HG03432 (cell line): Measurements from ENCODE around the gene WDR38.

ENCODE experiments used
- ATAC-seq: cut with Tn5 transposase; IDR thresholded peaks from one replicate; pipeline ENCODE4 v1.9.1; 2021; ENCODE audit warnings: mild to moderate bottlenecking, moderate library complexity; ENCODE audit not compliant: unreplicated experiment

WDR38 gene

GRCh38 chr9:124857533-124858162 lies 4.4 kb downstream of the WDR38 start:
- no peak for ATAC-seq

- ATAC-seq = no peak
Measured at GRCh38 chr9:124858330-124859046, 5.2 kb downstream of the WDR38 start.

- no peak for ATAC-seq
Measured at GRCh38 chr9:124859803-124860581, 6.7 kb downstream of the WDR38 start.

GRCh38 chr9:124860582-124861341 lies 7.5 kb downstream of the WDR38 start:
- no peak for ATAC-seq

- ATAC-seq = peak; percentile 91
Measured at GRCh38 chr9:124861342-124862229, 8.3 kb downstream of the WDR38 start, which contains the start of the genes ARPC5L and RPL35. Gene ARPC5L, plus strand, starts transcription at chr9:124862130. Its CDS starts 7,161 bp downstream, at chr9:124869291. Gene RPL35, minus strand, starts transcription at chr9:124861957. Its CDS starts 45 bp downstream, at chr9:124861912.

GRCh38 chr9:124863371-124863871 lies 10.2 kb downstream of the WDR38 start:
- ATAC-seq = no peak

GRCh38 chr9:124868511-124869465 lies 15.5 kb downstream of the WDR38 start:
- peak; percentile 68 for ATAC-seq

GRCh38 chr9:124869466-124869985 lies 16.3 kb downstream of the WDR38 start:
- ATAC-seq = peak; percentile 14

- peak; percentile 33 for ATAC-seq
Measured at GRCh38 chr9:124869986-124870560, 16.8 kb downstream of the WDR38 start.

- no peak for ATAC-seq
Measured at GRCh38 chr9:124870723-124871122, 17.5 kb downstream of the WDR38 start.

- no peak for ATAC-seq
Measured at GRCh38 chr9:124871156-124871561, 17.9 kb downstream of the WDR38 start.

GRCh38 chr9:124873664-124874063 lies 20.4 kb downstream of the WDR38 start:
- no peak for ATAC-seq

- no peak for ATAC-seq
Measured at GRCh38 chr9:124875501-124875900, 22.2 kb downstream of the WDR38 start.

- ATAC-seq = no peak
Measured at GRCh38 chr9:124877021-124877782, 23.9 kb downstream of the WDR38 start.

- ATAC-seq = no peak
Measured at GRCh38 chr9:124878021-124878420, 24.8 kb downstream of the WDR38 start.

GRCh38 chr9:124878518-124878917 lies 25.3 kb downstream of the WDR38 start:
- ATAC-seq = no peak

GRCh38 chr9:124879226-124879625 lies 26.0 kb downstream of the WDR38 start:
- ATAC-seq = no peak
